ENCODE measurements around the gene PBX1. TPM values are rescaled to one million over a fixed set of nuclear protein-coding genes. Genes with fewer than 3 reads are reported as not detected.

PBX1 gene
- total RNA-seq, 1 experiment from 2014 or later = 102 TPM

DNA sequence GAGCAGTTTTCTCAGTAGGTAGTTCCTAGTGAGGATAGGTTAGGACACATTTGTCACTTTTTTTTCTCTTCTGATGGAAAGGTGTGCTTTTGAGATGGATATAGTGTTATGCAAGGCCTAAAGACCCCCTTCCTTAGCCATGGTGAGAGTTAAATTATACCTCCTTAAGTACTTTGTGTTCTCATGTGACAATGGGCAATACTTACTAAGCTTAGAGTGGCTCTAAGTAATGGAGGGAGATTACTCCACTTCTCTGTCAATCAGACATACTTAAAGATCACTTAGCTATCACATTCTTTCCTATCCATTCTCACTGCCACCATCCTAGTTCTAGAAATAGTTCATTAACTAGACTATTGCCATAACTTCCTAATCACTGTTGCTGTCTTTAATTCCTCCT is 265.6 kb downstream of the PBX1 start:
- no peak overlapping the region for H3K4me3 Mint-ChIP-seq
- H3K4me1 Mint-ChIP-seq = peaks cover 13% of the 10 kb centered on the region
- H3K27me3 Mint-ChIP-seq (ENCODE audit: low read depth) = no peaks in the 10 kb centered on the region
- TF ChIP-seq ETV6 (CRISPR knock-in tag; IDR thresholded peaks at IDR 0.05) (no peak), KAT7 (CRISPR knock-in tag; IDR thresholded peaks at IDR 0.05; ENCODE audit: borderline replicate concordance) (no peak), NR3C1 (CRISPR knock-in tag; conservative IDR thresholded peaks at IDR 0.05; ENCODE audit: low read depth) (no peak), FOXP1 (CRISPR knock-in tag; IDR thresholded peaks at IDR 0.05; ENCODE audit: borderline replicate concordance) (no peak), NR2C2 (CRISPR knock-in tag; IDR thresholded peaks at IDR 0.05) (no peak), ZNF219 (CRISPR knock-in tag; IDR thresholded peaks at IDR 0.05; ENCODE audit: borderline replicate concordance) (no peak), TCF7 (CRISPR knock-in tag; IDR thresholded peaks at IDR 0.05; ENCODE audit: low read depth) (no peak), OVOL2 (CRISPR knock-in tag; IDR thresholded peaks at IDR 0.05; ENCODE audit: borderline replicate concordance) (no peak), FOXJ3 (CRISPR knock-in tag; IDR thresholded peaks at IDR 0.05; ENCODE audit: borderline replicate concordance) (no peak), NFYB (CRISPR knock-in tag; conservative IDR thresholded peaks at IDR 0.05; ENCODE audit: low read depth) (no peak), RORB (CRISPR knock-in tag; IDR thresholded peaks at IDR 0.05) (no peak), NFATC4 (CRISPR knock-in tag; IDR thresholded peaks at IDR 0.05) (no peak), ZNF232 (CRISPR knock-in tag; IDR thresholded peaks at IDR 0.05) (no peak), FOXK1 (CRISPR knock-in tag; IDR thresholded peaks at IDR 0.05) (no peak)
- TF ChIP-seq, protein P1, sequence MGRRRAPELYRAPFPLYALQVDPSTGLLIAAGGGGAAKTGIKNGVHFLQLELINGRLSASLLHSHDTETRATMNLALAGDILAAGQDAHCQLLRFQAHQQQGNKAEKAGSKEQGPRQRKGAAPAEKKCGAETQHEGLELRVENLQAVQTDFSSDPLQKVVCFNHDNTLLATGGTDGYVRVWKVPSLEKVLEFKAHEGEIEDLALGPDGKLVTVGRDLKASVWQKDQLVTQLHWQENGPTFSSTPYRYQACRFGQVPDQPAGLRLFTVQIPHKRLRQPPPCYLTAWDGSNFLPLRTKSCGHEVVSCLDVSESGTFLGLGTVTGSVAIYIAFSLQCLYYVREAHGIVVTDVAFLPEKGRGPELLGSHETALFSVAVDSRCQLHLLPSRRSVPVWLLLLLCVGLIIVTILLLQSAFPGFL (CRISPR knock-in tag; IDR thresholded peaks at IDR 0.05; ENCODE audit: borderline replicate concordance) = no peak
- TF ChIP-seq, protein P2, sequence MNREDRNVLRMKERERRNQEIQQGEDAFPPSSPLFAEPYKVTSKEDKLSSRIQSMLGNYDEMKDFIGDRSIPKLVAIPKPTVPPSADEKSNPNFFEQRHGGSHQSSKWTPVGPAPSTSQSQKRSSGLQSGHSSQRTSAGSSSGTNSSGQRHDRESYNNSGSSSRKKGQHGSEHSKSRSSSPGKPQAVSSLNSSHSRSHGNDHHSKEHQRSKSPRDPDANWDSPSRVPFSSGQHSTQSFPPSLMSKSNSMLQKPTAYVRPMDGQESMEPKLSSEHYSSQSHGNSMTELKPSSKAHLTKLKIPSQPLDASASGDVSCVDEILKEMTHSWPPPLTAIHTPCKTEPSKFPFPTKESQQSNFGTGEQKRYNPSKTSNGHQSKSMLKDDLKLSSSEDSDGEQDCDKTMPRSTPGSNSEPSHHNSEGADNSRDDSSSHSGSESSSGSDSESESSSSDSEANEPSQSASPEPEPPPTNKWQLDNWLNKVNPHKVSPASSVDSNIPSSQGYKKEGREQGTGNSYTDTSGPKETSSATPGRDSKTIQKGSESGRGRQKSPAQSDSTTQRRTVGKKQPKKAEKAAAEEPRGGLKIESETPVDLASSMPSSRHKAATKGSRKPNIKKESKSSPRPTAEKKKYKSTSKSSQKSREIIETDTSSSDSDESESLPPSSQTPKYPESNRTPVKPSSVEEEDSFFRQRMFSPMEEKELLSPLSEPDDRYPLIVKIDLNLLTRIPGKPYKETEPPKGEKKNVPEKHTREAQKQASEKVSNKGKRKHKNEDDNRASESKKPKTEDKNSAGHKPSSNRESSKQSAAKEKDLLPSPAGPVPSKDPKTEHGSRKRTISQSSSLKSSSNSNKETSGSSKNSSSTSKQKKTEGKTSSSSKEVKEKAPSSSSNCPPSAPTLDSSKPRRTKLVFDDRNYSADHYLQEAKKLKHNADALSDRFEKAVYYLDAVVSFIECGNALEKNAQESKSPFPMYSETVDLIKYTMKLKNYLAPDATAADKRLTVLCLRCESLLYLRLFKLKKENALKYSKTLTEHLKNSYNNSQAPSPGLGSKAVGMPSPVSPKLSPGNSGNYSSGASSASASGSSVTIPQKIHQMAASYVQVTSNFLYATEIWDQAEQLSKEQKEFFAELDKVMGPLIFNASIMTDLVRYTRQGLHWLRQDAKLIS (CRISPR knock-in tag; IDR thresholded peaks at IDR 0.05; ENCODE audit: borderline replicate concordance) = no peak
- TF ChIP-seq, protein P3, sequence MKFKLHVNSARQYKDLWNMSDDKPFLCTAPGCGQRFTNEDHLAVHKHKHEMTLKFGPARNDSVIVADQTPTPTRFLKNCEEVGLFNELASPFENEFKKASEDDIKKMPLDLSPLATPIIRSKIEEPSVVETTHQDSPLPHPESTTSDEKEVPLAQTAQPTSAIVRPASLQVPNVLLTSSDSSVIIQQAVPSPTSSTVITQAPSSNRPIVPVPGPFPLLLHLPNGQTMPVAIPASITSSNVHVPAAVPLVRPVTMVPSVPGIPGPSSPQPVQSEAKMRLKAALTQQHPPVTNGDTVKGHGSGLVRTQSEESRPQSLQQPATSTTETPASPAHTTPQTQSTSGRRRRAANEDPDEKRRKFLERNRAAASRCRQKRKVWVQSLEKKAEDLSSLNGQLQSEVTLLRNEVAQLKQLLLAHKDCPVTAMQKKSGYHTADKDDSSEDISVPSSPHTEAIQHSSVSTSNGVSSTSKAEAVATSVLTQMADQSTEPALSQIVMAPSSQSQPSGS (CRISPR knock-in tag; IDR thresholded peaks at IDR 0.05; ENCODE audit: borderline replicate concordance, low read depth) = no peak
- TF ChIP-seq, protein P4, sequence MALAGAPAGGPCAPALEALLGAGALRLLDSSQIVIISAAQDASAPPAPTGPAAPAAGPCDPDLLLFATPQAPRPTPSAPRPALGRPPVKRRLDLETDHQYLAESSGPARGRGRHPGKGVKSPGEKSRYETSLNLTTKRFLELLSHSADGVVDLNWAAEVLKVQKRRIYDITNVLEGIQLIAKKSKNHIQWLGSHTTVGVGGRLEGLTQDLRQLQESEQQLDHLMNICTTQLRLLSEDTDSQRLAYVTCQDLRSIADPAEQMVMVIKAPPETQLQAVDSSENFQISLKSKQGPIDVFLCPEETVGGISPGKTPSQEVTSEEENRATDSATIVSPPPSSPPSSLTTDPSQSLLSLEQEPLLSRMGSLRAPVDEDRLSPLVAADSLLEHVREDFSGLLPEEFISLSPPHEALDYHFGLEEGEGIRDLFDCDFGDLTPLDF (CRISPR knock-in tag; IDR thresholded peaks at IDR 0.05) = no peak
- TF ChIP-seq, protein P5, sequence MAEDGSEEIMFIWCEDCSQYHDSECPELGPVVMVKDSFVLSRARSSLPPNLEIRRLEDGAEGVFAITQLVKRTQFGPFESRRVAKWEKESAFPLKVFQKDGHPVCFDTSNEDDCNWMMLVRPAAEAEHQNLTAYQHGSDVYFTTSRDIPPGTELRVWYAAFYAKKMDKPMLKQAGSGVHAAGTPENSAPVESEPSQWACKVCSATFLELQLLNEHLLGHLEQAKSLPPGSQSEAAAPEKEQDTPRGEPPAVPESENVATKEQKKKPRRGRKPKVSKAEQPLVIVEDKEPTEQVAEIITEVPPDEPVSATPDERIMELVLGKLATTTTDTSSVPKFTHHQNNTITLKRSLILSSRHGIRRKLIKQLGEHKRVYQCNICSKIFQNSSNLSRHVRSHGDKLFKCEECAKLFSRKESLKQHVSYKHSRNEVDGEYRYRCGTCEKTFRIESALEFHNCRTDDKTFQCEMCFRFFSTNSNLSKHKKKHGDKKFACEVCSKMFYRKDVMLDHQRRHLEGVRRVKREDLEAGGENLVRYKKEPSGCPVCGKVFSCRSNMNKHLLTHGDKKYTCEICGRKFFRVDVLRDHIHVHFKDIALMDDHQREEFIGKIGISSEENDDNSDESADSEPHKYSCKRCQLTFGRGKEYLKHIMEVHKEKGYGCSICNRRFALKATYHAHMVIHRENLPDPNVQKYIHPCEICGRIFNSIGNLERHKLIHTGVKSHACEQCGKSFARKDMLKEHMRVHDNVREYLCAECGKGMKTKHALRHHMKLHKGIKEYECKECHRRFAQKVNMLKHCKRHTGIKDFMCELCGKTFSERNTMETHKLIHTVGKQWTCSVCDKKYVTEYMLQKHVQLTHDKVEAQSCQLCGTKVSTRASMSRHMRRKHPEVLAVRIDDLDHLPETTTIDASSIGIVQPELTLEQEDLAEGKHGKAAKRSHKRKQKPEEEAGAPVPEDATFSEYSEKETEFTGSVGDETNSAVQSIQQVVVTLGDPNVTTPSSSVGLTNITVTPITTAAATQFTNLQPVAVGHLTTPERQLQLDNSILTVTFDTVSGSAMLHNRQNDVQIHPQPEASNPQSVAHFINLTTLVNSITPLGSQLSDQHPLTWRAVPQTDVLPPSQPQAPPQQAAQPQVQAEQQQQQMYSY (CRISPR knock-in tag; IDR thresholded peaks at IDR 0.05) = no peak
- TF ChIP-seq, protein P6, sequence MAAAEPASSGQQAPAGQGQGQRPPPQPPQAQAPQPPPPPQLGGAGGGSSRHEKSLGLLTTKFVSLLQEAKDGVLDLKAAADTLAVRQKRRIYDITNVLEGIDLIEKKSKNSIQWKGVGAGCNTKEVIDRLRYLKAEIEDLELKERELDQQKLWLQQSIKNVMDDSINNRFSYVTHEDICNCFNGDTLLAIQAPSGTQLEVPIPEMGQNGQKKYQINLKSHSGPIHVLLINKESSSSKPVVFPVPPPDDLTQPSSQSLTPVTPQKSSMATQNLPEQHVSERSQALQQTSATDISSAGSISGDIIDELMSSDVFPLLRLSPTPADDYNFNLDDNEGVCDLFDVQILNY (CRISPR knock-in tag; IDR thresholded peaks at IDR 0.05) = no peak
- no peak for DNase-seq (ENCODE audit: low spot score)
- H3K27ac Mint-ChIP-seq = no peak overlapping the region
- no peaks in the 10 kb centered on the region for H3K9me3 Mint-ChIP-seq
- ATAC-seq = no peak
- H3K36me3 Mint-ChIP-seq = peaks cover 37% of the 10 kb centered on the region
- POLR2A ChIA-PET = no interaction called here
- CTCF ChIA-PET = interaction anchor here (1.2 to 1.3 kb wide), 2 partner anchors 33 to 37 kb away, joined by 3 read pairs; no protein-coding TSS in a partner anchor
